GM19351 (cell line): ENCODE data around the gene PNPLA3.

ENCODE experiments used
- ATAC-seq: cut with Tn5 transposase; IDR thresholded peaks from one replicate; pipeline ENCODE4 v1.9.1; 2021; ENCODE audit warnings: mild to moderate bottlenecking, moderate library complexity; ENCODE audit not compliant: unreplicated experiment

Gene PNPLA3

GRCh38 chr22:43957871-43958270, 34.3 kb downstream of the PNPLA3 start:
- no peak for ATAC-seq

GRCh38 chr22:43964314-43964857, 40.8 kb downstream of the PNPLA3 start:
- no peak for ATAC-seq

GRCh38 chr22:43967069-43967468, 43.5 kb downstream of the PNPLA3 start:
- ATAC-seq, result no peak

GRCh38 chr22:43968614-43969013, 45.0 kb downstream of the PNPLA3 start:
- no peak for ATAC-seq

- ATAC-seq, result no peak
These were observed 45.6 kb downstream of the PNPLA3 start for GRCh38 chr22:43969021-43969878.

- no peak for ATAC-seq
These were observed 46.6 kb downstream of the PNPLA3 start for GRCh38 chr22:43969989-43970755.

GRCh38 chr22:43971112-43971511, 47.5 kb downstream of the PNPLA3 start:
- ATAC-seq, result no peak

- ATAC-seq, result no peak
These were observed 49.4 kb downstream of the PNPLA3 start for GRCh38 chr22:43972931-43973462.

GRCh38 chr22:43974028-43974545, 50.5 kb downstream of the PNPLA3 start:
- ATAC-seq, result no peak

- no peak for ATAC-seq
These were observed 51.4 kb downstream of the PNPLA3 start for GRCh38 chr22:43975041-43975440.

- ATAC-seq, result no peak
These were observed 53.5 kb downstream of the PNPLA3 start for GRCh38 chr22:43976861-43977795.

- ATAC-seq, result no peak
These were observed 55.0 kb downstream of the PNPLA3 start for GRCh38 chr22:43978558-43978957.

GRCh38 chr22:43980579-43980978, 57.0 kb downstream of the PNPLA3 start:
- ATAC-seq, result no peak

- no peak for ATAC-seq
These were observed 57.4 kb downstream of the PNPLA3 start for GRCh38 chr22:43980996-43981395.

- ATAC-seq, result no peak
These were observed 60.2 kb downstream of the PNPLA3 start for GRCh38 chr22:43983808-43984207.

- no peak for ATAC-seq
These were observed 61.9 kb downstream of the PNPLA3 start for GRCh38 chr22:43985532-43985931.

GRCh38 chr22:43988116-43988820, 64.7 kb downstream of the PNPLA3 start:
- no peak for ATAC-seq

- no peak for ATAC-seq
These were observed 65.4 kb downstream of the PNPLA3 start for GRCh38 chr22:43988960-43989359.

GRCh38 chr22:43990044-43990443, 66.4 kb downstream of the PNPLA3 start:
- no peak for ATAC-seq
